Ishikawa (cell line): ENCODE data around the gene FAM83F.

Experiments
- CEBPB ChIP-seq: IDR thresholded peaks from 2 replicates; pipeline ENCODE4 v1.6.1; 2012
- CREB1 ChIP-seq: IDR thresholded peaks from 2 replicates; pipeline ENCODE4 v1.6.1; 2012; ENCODE audit warnings: low read depth
- EGR1 ChIP-seq: IDR thresholded peaks from 2 replicates; pipeline ENCODE4 v1.6.1; 2012
- EP300 ChIP-seq: IDR thresholded peaks from 2 replicates; pipeline ENCODE4 v1.6.1; 2012; ENCODE audit warnings: borderline replicate concordance
- FOXM1 ChIP-seq: IDR thresholded peaks from 2 replicates; pipeline ENCODE4 v1.6.1; 2012; ENCODE audit warnings: low read depth, borderline replicate concordance
- NFIC ChIP-seq: IDR thresholded peaks from 2 replicates; pipeline ENCODE4 v1.6.1; 2012
- RAD21 ChIP-seq: IDR thresholded peaks from 2 replicates; pipeline ENCODE4 v1.6.1; 2012; ENCODE audit warnings: low read depth
- TAF1 ChIP-seq: IDR thresholded peaks from 2 replicates; pipeline ENCODE4 v1.6.1; 2012; ENCODE audit warnings: low read depth, mild to moderate bottlenecking
- TCF12 ChIP-seq: IDR thresholded peaks from 2 replicates; pipeline ENCODE4 v1.6.1; 2012; ENCODE audit warnings: low read depth
- TEAD4 ChIP-seq: IDR thresholded peaks from 2 replicates; pipeline ENCODE4 v1.6.1; 2012
- YY1 ChIP-seq: IDR thresholded peaks from 2 replicates; pipeline ENCODE4 v1.6.1; 2012; ENCODE audit warnings: low read depth
- ZBTB7A ChIP-seq: IDR thresholded peaks from 2 replicates; pipeline ENCODE4 v1.6.1; 2012; ENCODE audit warnings: low read depth
- TF ChIP-seq, protein P1 (sequence below): IDR thresholded peaks from 2 replicates; pipeline ENCODE4 v1.6.1; 2012; ENCODE audit warnings: low read depth, mild to moderate bottlenecking
- TF ChIP-seq, protein P2 (sequence below): IDR thresholded peaks from 2 replicates; pipeline ENCODE4 v1.6.1; 2012
- TF ChIP-seq, protein P3 (sequence below): IDR thresholded peaks from 2 replicates; pipeline ENCODE4 v1.6.1; 2012

FAM83F gene

DNA sequence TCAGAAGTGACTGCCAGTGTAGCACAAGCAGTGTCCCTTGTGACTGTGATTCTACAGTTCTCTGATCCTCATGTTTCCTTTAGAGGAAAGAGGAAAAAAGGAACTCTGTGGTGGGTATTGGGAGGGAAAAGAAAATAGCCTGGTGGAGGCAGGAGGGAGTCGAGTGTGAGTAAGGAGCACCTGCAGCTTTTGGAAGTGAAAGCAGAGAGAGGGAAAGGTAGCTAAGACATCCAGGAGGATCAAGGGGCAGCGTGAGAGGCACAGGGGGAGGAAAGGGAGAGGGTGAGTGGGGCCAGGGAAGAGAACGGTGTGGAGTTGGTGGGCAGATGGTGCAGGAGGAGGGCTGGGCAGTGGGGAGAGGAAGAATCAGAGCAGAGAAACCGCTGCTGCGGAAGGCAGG is 22.1 kb upstream of the FAM83F start:
- TF ChIP-seq TAF1 (no peak), FOXM1 (no peak)
- TF ChIP-seq, protein P1, sequence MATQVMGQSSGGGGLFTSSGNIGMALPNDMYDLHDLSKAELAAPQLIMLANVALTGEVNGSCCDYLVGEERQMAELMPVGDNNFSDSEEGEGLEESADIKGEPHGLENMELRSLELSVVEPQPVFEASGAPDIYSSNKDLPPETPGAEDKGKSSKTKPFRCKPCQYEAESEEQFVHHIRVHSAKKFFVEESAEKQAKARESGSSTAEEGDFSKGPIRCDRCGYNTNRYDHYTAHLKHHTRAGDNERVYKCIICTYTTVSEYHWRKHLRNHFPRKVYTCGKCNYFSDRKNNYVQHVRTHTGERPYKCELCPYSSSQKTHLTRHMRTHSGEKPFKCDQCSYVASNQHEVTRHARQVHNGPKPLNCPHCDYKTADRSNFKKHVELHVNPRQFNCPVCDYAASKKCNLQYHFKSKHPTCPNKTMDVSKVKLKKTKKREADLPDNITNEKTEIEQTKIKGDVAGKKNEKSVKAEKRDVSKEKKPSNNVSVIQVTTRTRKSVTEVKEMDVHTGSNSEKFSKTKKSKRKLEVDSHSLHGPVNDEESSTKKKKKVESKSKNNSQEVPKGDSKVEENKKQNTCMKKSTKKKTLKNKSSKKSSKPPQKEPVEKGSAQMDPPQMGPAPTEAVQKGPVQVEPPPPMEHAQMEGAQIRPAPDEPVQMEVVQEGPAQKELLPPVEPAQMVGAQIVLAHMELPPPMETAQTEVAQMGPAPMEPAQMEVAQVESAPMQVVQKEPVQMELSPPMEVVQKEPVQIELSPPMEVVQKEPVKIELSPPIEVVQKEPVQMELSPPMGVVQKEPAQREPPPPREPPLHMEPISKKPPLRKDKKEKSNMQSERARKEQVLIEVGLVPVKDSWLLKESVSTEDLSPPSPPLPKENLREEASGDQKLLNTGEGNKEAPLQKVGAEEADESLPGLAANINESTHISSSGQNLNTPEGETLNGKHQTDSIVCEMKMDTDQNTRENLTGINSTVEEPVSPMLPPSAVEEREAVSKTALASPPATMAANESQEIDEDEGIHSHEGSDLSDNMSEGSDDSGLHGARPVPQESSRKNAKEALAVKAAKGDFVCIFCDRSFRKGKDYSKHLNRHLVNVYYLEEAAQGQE = no peak

DNA sequence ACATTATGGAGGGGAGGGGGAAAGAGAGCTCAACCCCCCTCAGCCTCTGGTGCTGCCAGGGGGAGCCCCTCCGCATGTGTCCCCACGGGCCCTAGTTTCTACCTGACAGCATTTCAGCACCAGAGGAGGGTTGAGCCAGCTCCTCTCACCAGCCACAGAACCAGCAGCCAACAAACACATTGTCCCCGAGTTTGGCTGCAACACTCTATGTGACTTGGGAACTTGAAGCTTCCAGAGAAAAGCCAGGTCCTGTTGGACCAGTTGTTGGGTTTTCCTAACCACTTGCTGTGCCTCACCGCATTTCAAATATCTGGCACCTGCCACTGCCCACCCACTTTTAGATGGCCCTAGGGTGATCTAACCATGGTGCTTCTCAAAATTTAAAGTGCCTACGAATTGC is 21.1 kb upstream of the FAM83F start:
- TF ChIP-seq ZBTB7A (no peak), YY1 (no peak), EGR1 (no peak), FOXM1 (no peak), CREB1 (no peak), TCF12 (no peak), TEAD4 (no peak), TAF1 (no peak), CEBPB (no peak)
- TF ChIP-seq, protein P2, sequence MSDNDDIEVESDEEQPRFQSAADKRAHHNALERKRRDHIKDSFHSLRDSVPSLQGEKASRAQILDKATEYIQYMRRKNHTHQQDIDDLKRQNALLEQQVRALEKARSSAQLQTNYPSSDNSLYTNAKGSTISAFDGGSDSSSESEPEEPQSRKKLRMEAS = no peak
- TF ChIP-seq, protein P1 = no peak
- TF ChIP-seq, protein P3, sequence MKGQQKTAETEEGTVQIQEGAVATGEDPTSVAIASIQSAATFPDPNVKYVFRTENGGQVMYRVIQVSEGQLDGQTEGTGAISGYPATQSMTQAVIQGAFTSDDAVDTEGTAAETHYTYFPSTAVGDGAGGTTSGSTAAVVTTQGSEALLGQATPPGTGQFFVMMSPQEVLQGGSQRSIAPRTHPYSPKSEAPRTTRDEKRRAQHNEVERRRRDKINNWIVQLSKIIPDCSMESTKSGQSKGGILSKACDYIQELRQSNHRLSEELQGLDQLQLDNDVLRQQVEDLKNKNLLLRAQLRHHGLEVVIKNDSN = no peak

DNA sequence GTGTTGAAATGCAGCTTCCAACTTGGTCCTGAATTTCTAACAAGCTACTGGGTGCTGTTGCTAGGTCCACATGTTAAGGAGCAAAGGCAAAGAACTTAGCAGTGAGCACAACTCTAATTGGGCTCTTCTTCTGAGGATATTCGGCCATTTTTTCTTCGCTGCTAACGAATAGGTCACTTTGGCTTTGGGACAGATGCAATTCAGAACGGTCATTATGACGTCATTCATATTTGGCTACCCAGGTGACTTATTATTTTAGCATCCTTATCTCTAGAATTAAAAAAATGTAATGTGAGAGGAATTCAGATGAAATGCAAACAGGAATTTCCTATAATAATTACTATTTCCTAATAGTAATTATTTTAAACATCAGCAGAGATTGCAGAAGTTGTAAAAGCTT is 20.7 kb upstream of the FAM83F start:
- TF ChIP-seq EGR1 (no peak), TEAD4 (no peak), CREB1 (no peak), NFIC (no peak), YY1 (no peak), TAF1 (no peak), CEBPB (no peak), RAD21 (no peak), ZBTB7A (no peak), FOXM1 (no peak), TCF12 (no peak), EP300 (no peak)
- TF ChIP-seq, protein P1 = no peak
- TF ChIP-seq, protein P2 = no peak
- TF ChIP-seq, protein P3 = no peak

DNA sequence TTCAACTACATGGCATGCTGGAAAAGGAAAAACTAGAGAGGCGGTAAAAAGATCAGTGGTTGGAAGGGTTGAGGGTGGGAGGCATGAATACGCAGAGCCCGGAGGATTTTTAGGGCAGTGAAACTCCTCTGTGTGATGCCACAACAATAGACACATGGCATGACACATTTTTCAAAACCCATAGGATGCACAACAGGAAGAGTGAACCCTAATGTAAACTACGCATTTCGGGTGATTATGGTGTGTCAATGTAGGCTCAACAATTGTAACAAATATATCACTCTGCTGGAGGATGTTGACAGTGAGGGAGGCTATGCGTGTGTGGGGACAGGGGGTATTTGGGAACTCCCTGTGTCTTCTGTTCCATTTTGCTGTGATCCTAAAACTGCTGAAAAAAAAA is 15.7 kb upstream of the FAM83F start:
- TF ChIP-seq EP300 (no peak), NFIC (no peak), CREB1 (no peak)

DNA sequence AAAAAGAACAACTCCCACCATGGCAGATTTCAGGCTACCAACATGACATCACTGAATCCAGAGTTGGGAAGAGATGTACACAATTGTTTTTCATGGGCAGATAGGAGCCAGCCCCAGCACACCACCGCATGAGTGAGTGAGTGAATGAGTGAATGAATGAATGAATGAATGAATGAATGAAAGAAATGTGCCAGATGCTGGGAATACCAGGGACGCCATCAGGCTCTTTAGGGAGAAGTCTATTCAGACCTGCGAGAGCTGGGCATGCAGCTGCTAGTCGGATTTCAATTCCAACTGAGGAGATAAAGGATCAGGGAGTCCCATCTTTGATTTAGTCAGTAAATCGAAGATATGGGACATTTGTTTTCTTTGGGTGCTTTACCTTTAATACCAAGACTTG is 15.3 kb upstream of the FAM83F start:
- TF ChIP-seq ZBTB7A (no peak), TEAD4 (no peak), FOXM1 (no peak), NFIC (no peak), YY1 (no peak)
